SKM-1 treated with dmso at 0.1 percent for 144 hours (cell line): ENCODE measurements around the gene GPR22.

Experiments used
- DNase-seq: peaks from one replicate; lab custom pipeline; 2025; ENCODE audit not compliant: unreplicated experiment; lab: John Stamatoyannopoulos, UW

Gene GPR22

DNA sequence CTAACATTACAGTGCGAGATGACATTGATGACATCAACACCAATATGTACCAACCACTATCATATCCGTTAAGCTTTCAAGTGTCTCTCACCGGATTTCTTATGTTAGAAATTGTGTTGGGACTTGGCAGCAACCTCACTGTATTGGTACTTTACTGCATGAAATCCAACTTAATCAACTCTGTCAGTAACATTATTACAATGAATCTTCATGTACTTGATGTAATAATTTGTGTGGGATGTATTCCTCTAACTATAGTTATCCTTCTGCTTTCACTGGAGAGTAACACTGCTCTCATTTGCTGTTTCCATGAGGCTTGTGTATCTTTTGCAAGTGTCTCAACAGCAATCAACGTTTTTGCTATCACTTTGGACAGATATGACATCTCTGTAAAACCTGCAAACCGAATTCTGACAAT, 4.3 kb downstream of the GPR22 start:
- no peak for DNase-seq

- no peak for DNase-seq
Observed at GRCh38 chr7:107479303-107479702, 9.4 kb downstream of the GPR22 start.

GRCh38 chr7:107480932-107481331, 11.1 kb downstream of the GPR22 start:
- no peak for DNase-seq

- DNase-seq, result no peak
Observed at GRCh38 chr7:107482571-107482970, 12.7 kb downstream of the GPR22 start.

- no peak for DNase-seq
Observed at GRCh38 chr7:107486041-107486440, 16.2 kb downstream of the GPR22 start.

DNA sequence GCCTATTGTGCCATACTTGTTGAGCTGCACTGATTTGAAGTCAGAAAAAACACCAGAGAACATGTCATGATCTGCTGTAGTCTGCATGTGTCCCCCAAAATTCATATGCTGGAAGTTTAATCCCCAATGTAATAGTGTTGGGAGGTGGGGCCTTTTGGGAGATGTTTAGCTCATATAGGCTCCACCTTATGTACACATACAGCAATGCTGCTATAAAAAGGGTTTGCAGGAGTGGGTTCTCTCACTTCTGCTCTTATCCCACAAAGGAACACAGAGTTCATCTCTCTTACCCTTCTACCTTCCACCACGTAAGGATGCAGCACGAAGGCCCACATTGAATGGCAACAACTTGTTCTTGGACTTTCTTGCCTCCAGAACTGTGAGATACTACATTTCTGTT, 23.0 kb downstream of the GPR22 start:
- DNase-seq, result no peak

- no peak for DNase-seq
Observed at GRCh38 chr7:107494315-107494751, 24.5 kb downstream of the GPR22 start.

DNA sequence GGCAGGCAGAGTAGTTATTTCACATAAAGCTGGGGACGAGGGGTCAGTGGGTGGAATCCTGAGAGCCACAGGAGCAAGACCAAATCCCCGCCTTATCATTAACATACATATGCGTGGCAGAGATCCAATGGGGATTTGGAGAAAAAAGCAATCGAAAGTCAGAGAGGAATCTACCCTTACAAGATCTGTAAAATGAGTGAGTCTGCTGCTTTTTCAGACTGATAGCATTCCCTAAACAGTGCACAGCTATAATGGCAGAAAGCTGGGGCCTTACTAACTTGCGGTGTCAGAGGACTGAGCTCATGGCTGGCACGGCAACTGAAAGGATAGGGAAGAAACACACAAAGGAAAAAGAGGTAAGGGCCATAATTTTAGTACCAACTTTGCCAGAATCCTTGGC, 25.0 kb downstream of the GPR22 start:
- DNase-seq, result no peak

GRCh38 chr7:107495516-107495915, 25.7 kb downstream of the GPR22 start:
- DNase-seq, result no peak

GRCh38 chr7:107499731-107500130, 29.9 kb downstream of the GPR22 start:
- no peak for DNase-seq

DNA sequence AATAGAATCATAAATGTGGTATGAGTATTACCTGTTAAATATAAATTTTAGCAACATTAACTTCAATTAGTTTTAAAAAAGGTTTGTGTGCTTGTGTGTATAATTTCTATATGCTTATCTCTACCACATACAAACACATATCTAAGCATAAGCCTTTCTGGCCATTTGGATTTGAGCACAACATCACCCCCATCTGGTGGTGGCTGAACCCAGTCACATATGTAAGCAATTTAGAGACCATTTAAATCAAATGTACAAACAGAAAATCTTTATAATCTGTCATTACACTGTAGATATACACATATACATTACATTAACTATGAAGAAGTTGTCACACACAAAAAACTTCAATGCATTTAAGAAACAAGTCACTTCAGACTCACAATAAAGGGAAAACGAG, 31.7 kb downstream of the GPR22 start:
- DNase-seq, result peak; percentile 2

DNA sequence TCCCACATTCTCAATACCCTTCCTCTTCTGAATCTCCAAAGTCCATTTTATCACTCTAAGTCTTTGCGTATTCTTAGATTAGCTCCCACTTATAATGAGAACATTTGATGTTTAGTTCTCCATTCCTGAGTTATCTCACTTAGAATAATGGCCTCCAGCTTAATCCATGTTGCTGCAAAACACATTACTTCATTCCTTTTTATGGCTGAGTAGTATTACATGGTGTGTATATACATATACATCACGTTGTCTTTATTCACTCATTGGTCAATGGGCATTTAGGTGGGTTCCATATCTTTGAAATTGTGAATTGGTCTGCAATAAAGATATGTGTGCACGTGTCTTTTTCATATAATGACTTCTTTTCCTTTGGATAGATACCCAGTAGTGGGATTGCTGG, 32.3 kb downstream of the GPR22 start:
- DNase-seq, result no peak

DNA sequence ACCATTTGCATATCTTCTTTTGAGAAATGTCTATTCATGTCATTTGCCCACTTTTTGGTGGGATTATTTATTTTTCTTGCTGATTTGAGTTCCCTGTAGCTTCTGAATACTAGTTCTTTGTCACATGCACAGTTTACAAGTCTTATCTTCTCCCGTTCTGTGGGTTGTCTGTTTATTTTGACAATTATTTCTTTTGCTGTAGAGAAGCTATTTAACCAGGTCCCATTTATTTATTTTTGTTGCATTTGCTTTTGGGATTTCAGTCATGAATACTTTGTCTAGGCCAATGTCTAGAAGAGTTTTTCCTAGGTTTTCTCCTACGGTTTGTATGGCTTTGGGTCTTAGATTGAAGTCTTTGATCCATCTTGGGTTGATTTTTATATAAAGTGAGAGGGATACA, 32.9 kb downstream of the GPR22 start:
- DNase-seq, result no peak

DNA sequence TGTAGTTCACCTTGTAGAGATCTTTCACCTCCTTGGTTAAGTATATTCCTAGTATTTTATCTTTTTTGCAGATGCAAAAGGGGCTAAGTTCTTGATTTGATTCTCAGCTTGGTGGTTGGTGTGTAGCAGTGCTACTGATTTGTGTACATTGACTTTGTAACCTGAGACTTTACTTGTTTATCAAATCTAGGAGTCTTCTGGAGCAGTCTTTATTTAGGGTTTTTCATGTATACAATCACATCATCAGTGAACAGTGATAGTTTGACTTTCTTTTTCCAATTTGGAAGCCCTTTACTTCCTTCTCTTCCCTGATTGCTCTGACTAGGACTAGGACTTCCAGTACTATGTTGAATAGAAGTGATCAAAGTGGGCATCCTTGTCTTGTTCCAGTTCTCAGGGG, 33.8 kb downstream of the GPR22 start:
- DNase-seq, result no peak

DNA sequence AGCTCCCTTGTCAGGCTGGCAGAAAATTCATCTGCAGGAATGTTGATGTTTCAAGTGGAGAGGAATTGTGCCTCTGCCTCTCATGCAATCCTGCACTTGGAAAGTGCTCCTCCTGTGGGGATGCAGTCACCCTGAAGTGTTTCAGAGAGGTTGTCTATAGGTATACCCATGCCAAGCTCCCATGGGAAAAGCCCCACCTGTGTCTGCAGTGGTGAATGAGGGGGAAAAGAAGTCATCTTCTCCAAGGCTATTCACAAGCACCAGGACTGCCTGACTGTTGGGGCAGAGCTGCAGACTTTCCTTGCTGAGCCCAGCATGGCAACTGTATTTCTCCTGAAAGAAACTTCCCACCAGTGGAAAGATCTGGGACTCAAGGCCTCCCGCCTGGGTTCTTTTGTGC, 35.5 kb downstream of the GPR22 start:
- DNase-seq, result no peak

DNA sequence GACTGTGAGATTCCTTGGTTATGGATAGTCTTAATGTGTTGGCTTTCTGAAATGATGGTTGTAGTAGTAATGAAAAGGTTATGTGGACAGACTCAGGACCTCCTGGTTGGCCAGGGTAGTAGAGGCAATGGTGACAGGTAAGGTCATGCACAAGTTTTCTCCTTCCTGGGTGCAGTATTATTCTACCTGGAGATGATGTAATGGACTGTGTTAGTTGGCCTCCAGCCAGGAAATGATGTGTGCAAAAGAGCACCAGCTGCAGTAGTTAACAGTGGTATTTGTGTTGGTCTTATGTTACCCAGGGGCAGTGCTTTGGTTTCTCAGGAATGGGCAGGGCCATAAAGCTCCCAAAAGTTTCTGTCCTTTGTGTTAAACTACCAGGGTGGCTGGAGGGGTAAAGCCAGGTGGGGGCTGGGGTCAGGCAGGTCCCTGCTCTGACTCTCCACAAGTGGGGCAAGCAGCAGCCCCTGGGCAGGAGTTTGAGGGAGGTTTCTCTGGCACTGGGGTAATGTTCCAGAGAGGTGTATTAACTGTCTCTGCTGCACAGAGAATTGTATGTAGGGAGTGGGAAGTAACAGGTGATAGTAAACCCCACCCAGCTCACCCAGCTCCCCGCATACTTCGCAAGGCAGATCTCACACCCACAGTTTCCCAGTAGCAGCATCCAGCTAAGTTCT, 36.3 kb downstream of the GPR22 start:
- no peak for DNase-seq

DNA sequence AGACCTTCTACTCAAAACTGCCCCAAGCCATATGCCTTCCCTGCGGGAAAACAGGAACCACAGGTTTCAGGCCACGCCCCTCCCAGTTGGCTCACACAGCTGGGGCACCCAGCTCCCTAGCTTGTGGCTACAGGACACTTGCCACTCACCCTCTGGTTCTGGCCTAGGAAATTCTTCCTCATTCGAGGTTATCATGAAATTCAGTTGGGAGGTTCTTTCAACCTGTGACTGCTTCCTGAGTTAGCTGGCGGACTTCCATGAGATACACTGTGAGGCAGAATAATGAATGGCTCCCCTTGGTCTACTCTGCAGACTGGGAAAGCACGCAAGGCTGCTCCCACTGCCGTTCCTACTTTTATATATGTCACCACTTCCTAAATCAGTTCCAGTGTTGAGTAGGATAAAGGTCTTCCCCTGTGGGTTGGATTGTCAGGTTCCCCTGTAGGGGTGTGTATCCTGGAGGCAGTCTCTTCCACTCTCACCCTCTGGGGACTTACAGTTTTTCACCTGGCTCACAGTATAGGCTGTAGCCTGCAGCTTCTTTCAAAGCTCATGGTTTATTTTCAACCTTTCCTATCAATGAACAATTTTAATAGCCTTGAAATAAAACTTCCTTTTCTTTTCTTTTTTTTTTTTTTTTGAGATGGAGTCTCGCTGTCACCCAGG, 37.0 kb downstream of the GPR22 start:
- peak; percentile 38 for DNase-seq
